ENCODE measurements around the gene CDH23. TPM values are rescaled to one million over a fixed set of nuclear protein-coding genes. Genes with fewer than 3 reads are reported as not detected.
A peak's percentile ranks its signal among the peaks of the same experiment; 100 is the strongest.

The CDH23 gene
- total and polyA plus RNA-seq, 2 experiments from 2014 or later = 0.08 TPM; not detected in 1

DNA sequence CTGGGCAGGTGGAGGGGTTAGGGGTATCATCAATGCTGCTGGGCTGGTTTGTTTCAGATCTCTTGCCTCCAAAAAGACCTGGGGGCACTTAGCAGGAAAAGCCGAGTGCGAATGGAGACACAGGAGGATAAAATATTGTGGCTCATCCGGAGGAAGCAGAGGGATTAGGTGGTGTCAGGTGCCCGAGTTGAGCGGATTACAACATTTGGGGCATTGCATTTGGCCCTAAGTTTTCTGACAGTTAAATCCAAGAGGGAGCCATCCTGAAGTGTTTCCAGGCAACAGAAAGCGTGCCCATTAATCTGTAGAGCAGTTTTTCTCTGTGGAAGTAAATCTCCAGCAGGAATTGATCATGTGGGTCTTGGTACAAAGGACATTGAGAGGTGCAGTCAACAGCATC lies 85.9 kb downstream of the CDH23 start:
- no peak overlapping the region for H2AFZ ChIP-seq
- H3K9me2 ChIP-seq (ENCODE audit: insufficient read depth) = no peaks in the 10 kb centered on the region
- H3K4me2 ChIP-seq (ENCODE audit: unreplicated experiment) = no peak overlapping the region
- WGBS, 2 experiments (ENCODE audit: low coverage in 1 of 2, low lambda C conversion rate in 2 of 2, missing lambda C conversion rate in 2 of 2) = 60 to 61% methylated on average over 6 of the region's 6 CpGs
- H3K27ac ChIP-seq = no peak overlapping the region
- H3K79me2 ChIP-seq (ENCODE audit: insufficient read depth) = no peaks in the 10 kb centered on the region
- no peaks in the 10 kb centered on the region for H3K4me1 ChIP-seq (ENCODE audit: insufficient read depth)
- H3K27me3 ChIP-seq (replicated peaks; ENCODE audit: insufficient read depth) = peaks cover 41% of the 10 kb centered on the region
- in situ Hi-C loops (cut with MboI) = no loop called here
- no peaks in the 10 kb centered on the region for H3K9me3 ChIP-seq (ENCODE audit: low read depth)
- no peak for DNase-seq
- no peak for TF ChIP-seq EZH2phosphoT487 (IDR thresholded peaks at IDR 0.05; ENCODE audit: insufficient read depth, low read depth)
- TF ChIP-seq EZH2 (IDR thresholded peaks at IDR 0.05; ENCODE audit: insufficient read depth, poor library complexity, severe bottlenecking) = no peak
- H3K9ac ChIP-seq = no peak overlapping the region
- no peak overlapping the region for H3K4me3 ChIP-seq
- no peaks in the 10 kb centered on the region for H4K20me1 ChIP-seq (ENCODE audit: insufficient read depth)
- H3K36me3 ChIP-seq (ENCODE audit: low read depth) = no peaks in the 10 kb centered on the region
- H3F3A ChIP-seq (ENCODE audit: insufficient read depth) = no peaks in the 10 kb centered on the region

DNA sequence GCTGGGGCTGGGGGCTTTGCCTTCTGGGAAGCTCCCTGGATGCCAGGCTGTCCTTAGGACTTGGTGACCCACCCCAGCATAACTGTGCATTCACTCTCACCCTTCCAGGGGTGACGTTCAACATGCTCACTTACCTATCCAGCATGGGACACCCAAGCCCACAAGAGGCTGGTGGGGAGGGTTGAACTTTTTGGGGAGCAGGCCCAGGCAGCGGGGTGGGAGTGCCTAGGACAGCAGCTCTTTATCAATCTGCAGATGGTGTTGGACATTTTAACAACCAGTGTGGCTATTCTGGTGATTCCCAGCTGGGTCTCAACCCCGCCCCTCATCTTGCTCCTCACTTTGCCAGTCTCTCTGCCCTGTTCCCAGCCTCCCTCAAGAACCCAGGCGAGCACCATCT lies 86.4 kb downstream of the CDH23 start:
- TF ChIP-seq EZH2phosphoT487 (IDR thresholded peaks at IDR 0.05; ENCODE audit: insufficient read depth, low read depth) = no peak
- no peak for TF ChIP-seq EZH2 (IDR thresholded peaks at IDR 0.05; ENCODE audit: insufficient read depth, poor library complexity, severe bottlenecking)
- Histone ChIP-seq H3K4me2 (ENCODE audit: unreplicated experiment) (no peak overlapping the region), H3F3A (ENCODE audit: insufficient read depth) (no peaks in the 10 kb centered on the region), H3K27ac (no peak overlapping the region), H3K27me3 (replicated peaks; ENCODE audit: insufficient read depth) (peaks cover 36% of the 10 kb centered on the region), H3K9ac (no peak overlapping the region), H3K9me3 (ENCODE audit: low read depth) (no peaks in the 10 kb centered on the region), H3K36me3 (ENCODE audit: low read depth) (no peaks in the 10 kb centered on the region), H3K9me2 (ENCODE audit: insufficient read depth) (no peaks in the 10 kb centered on the region), H3K4me3 (no peak overlapping the region), H3K4me1 (ENCODE audit: insufficient read depth) (no peaks in the 10 kb centered on the region), H3K79me2 (ENCODE audit: insufficient read depth) (no peaks in the 10 kb centered on the region), H4K20me1 (ENCODE audit: insufficient read depth) (no peaks in the 10 kb centered on the region), H2AFZ (no peak overlapping the region)
- DNase-seq = no peak
- WGBS, 2 experiments (ENCODE audit: low coverage in 1 of 2, low lambda C conversion rate in 2 of 2, missing lambda C conversion rate in 2 of 2) = 30 to 34% methylated on average over 4 of the region's 4 CpGs
- in situ Hi-C loops (cut with MboI) = no loop called here

DNA sequence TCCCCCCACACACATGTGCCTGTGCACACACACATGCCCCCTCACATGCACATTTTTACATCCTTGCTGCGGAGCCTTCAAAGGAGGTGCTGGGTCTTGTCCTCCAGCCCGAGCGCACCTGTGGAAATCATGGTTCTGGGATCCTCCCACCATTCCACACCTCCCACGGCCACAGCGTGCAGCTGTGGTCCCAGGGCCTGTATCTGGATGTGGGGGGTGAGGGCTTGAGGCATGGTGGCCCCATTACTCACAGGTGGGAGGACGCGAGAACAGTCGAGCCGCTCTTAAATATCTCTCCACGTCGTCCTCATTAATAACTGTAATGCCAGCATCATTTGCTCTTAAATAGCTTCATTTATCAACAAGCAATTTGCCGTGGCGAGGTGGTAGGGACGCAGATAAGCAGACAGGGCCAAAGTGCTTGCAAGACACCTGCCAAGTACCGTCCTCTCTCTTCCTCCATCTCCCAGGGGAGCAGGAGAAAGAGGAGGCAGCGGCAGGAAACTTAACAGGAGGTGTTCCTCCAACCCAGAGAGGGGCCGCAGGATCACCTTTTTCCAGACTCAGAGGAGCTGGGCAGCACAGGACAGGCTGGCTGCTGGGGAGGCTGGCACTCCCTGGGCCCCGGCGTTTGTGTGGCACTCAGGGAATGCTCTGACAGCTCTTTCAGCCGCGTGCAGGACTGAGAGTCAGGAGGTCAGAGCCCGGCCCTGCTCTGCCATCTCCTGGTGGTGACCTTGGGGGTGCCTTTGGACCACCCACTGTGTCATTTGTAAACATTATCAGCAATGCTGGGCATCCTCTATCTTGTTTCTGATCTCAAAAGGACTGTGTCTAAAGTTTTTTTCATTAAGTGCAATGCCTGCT lies 87.4 kb downstream of the CDH23 start:
- Histone ChIP-seq H3K4me2 (ENCODE audit: unreplicated experiment) (no peak overlapping the region), H2AFZ (no peak overlapping the region), H3K4me1 (ENCODE audit: insufficient read depth) (no peaks in the 10 kb centered on the region), H4K20me1 (ENCODE audit: insufficient read depth) (no peaks in the 10 kb centered on the region), H3K9ac (no peak overlapping the region), H3K4me3 (no peak overlapping the region), H3K27ac (no peak overlapping the region), H3F3A (ENCODE audit: insufficient read depth) (no peaks in the 10 kb centered on the region), H3K27me3 (replicated peaks; ENCODE audit: insufficient read depth) (peaks cover 29% of the 10 kb centered on the region), H3K79me2 (ENCODE audit: insufficient read depth) (no peaks in the 10 kb centered on the region), H3K9me2 (ENCODE audit: insufficient read depth) (no peaks in the 10 kb centered on the region), H3K9me3 (ENCODE audit: low read depth) (no peaks in the 10 kb centered on the region), H3K36me3 (ENCODE audit: low read depth) (no peaks in the 10 kb centered on the region)
- DNase-seq = no peak
- TF ChIP-seq EZH2phosphoT487 (IDR thresholded peaks at IDR 0.05; ENCODE audit: insufficient read depth, low read depth) = no peak
- no peak for TF ChIP-seq EZH2 (IDR thresholded peaks at IDR 0.05; ENCODE audit: insufficient read depth, poor library complexity, severe bottlenecking)
- WGBS, 2 experiments (ENCODE audit: low coverage in 1 of 2, low lambda C conversion rate in 2 of 2, missing lambda C conversion rate in 2 of 2) = 67 to 71% methylated on average over 22 of the region's 22 CpGs
- in situ Hi-C loops (cut with MboI) = no loop called here

DNA sequence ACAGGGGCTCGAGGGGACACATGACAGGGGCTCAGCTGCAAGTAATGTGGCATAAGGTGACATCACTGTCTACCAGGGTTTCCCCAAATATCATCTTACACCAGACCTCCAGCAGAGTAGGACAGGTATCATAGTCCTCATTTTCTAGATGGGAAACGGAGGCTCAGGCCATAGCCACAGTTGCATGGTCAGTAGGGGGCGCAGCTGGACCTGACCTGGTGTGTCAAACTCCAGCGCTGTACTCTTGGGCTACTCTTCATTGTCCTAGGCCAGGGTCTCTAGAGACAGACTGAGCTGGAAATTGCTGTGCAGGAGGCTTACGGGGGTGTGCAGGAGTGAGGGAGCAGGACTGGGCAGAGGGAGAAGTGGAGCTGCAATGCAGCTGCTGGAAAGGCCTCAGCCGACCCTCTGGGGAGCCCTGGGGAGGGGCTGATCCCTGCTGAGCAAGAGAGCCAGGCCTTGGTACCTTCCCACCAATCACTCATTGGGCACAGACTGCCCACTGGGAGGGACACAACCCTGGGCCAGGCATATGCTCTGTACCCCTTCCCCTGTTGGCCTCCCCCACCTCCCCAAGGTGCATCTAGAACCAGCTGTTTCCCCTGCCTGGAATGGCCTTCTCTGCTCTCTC lies 89.9 kb downstream of the CDH23 start:
- no peak overlapping the region for H3K9ac ChIP-seq
- DNase-seq = peak; percentile 53
- no peaks in the 10 kb centered on the region for H3K79me2 ChIP-seq (ENCODE audit: insufficient read depth)
- in situ Hi-C loops (cut with MboI) = no loop called here
- H3K4me3 ChIP-seq = no peak overlapping the region
- H3K27me3 ChIP-seq (replicated peaks; ENCODE audit: insufficient read depth) = peaks cover 20% of the 10 kb centered on the region
- no peak overlapping the region for H3K4me2 ChIP-seq (ENCODE audit: unreplicated experiment)
- no peak overlapping the region for H2AFZ ChIP-seq
- H3F3A ChIP-seq (ENCODE audit: insufficient read depth) = no peaks in the 10 kb centered on the region
- TF ChIP-seq EZH2phosphoT487 (IDR thresholded peaks at IDR 0.05; ENCODE audit: insufficient read depth, low read depth) (no peak), EZH2 (IDR thresholded peaks at IDR 0.05; ENCODE audit: insufficient read depth, poor library complexity, severe bottlenecking) (no peak)
- H3K4me1 ChIP-seq (ENCODE audit: insufficient read depth) = no peaks in the 10 kb centered on the region
- H4K20me1 ChIP-seq (ENCODE audit: insufficient read depth) = no peaks in the 10 kb centered on the region
- H3K9me2 ChIP-seq (ENCODE audit: insufficient read depth) = no peaks in the 10 kb centered on the region
- no peak overlapping the region for H3K27ac ChIP-seq
- no peaks in the 10 kb centered on the region for H3K36me3 ChIP-seq (ENCODE audit: low read depth)
- H3K9me3 ChIP-seq (ENCODE audit: low read depth) = no peaks in the 10 kb centered on the region
- 37 to 43% methylated on average over 6 of the region's 6 CpGs for WGBS, 2 experiments (ENCODE audit: low coverage in 1 of 2, low lambda C conversion rate in 2 of 2, missing lambda C conversion rate in 2 of 2)

All from GM23248 (cell line).